GM23338 (cell line): ENCODE data around the gene DRP2. TPM values are rescaled to one million over a fixed set of nuclear protein-coding genes. Genes with fewer than 3 reads are reported as not detected.
"Not testable (repeated sequence)": the region's sequence is repeated elsewhere in the genome, so short reads cannot be mapped to it uniquely, and the experiment has no call there.

Experiments
- ATAC-seq: fragments of 200-7000 bp; cut with Tn5 transposase; 3 replicates; pipeline ENCODE4 v1.9.1; 2020
- DNase-seq: peaks from one replicate; pipeline ENCODE4 v3.0.0-alpha.2; 2015; ENCODE audit warnings: low spot score
- H2AFZ ChIP-seq: fragments of 200-600 bp; sonication (generic); 2 replicates; pipeline ENCODE4 v1.8.0; 2016; ENCODE audit warnings: antibody characterized with exemption, mild to moderate bottlenecking, moderate library complexity
- H3F3A ChIP-seq: fragments of 200-600 bp; sonication (generic); replicated peaks from 2 replicates; pipeline ENCODE4 v1.8.0; 2017; ENCODE audit warnings: antibody characterized with exemption, mixed run types, low read depth
- H3K27ac ChIP-seq: fragments of 200-600 bp; sonication (generic); 2 replicates; pipeline ENCODE4 v1.6.1; 2016; ENCODE audit warnings: low read depth
- H3K27me3 ChIP-seq: fragments of 200-600 bp; sonication (generic); 2 replicates; pipeline ENCODE4 v1.8.0; 2016; ENCODE audit warnings: mild to moderate bottlenecking, mixed run types, moderate library complexity; ENCODE audit not compliant: insufficient read depth
- H3K36me3 ChIP-seq: fragments of 200-600 bp; sonication (generic); 2 replicates; pipeline ENCODE4 v1.8.0; 2016; ENCODE audit warnings: mild to moderate bottlenecking; ENCODE audit not compliant: insufficient read depth
- H3K4me1 ChIP-seq: fragments of 200-600 bp; sonication (generic); 2 replicates; pipeline ENCODE4 v1.8.0; 2016; ENCODE audit warnings: mild to moderate bottlenecking, moderate library complexity; ENCODE audit not compliant: insufficient read depth
- H3K4me2 ChIP-seq: fragments of 200-600 bp; sonication (generic); 2 replicates; pipeline ENCODE4 v1.7.1; 2017; ENCODE audit warnings: mixed run types
- H3K4me3 ChIP-seq: fragments of 200-600 bp; sonication (generic); 2 replicates; pipeline ENCODE4 v1.6.1; 2016; ENCODE audit warnings: mixed run types
- H3K79me2 ChIP-seq: fragments of 200-600 bp; sonication (generic); replicated peaks from 2 replicates; pipeline ENCODE4 v1.8.0; 2017; ENCODE audit warnings: mild to moderate bottlenecking; ENCODE audit not compliant: insufficient read depth
- H3K9me2 ChIP-seq: fragments of 200-600 bp; sonication (generic); 2 replicates; pipeline ENCODE4 v1.8.0; 2017; ENCODE audit not compliant: insufficient read depth
- H4K20me1 ChIP-seq: fragments of 200-600 bp; sonication (generic); replicated peaks from 2 replicates; pipeline ENCODE4 v1.8.0; 2017; ENCODE audit warnings: mild to moderate bottlenecking; ENCODE audit not compliant: insufficient read depth
- H3K27ac Mint-ChIP-seq: 2 replicates; pipeline ENCODE4 v1.8.0; 2020; ENCODE audit warnings: inconsistent platforms, mild to moderate bottlenecking, moderate library complexity, mixed read lengths
- H3K27me3 Mint-ChIP-seq: 3 replicates; pipeline ENCODE4 v1.8.0; 2022; ENCODE audit warnings: low read depth, mild to moderate bottlenecking, moderate library complexity, mixed read lengths, inconsistent platforms; ENCODE audit not compliant: insufficient read depth, poor library complexity
- H3K36me3 Mint-ChIP-seq: 3 replicates; pipeline ENCODE4 v1.8.0; 2021; ENCODE audit warnings: low read depth, mild to moderate bottlenecking, inconsistent platforms, moderate library complexity, mixed read lengths
- H3K4me1 Mint-ChIP-seq: 3 replicates; pipeline ENCODE4 v1.8.0; 2020; ENCODE audit warnings: mild to moderate bottlenecking, inconsistent platforms, mixed read lengths
- H3K4me3 Mint-ChIP-seq: 3 replicates; pipeline ENCODE4 v1.8.0; 2021; ENCODE audit warnings: moderate library complexity, mild to moderate bottlenecking, inconsistent platforms, mixed read lengths
- H3K9me3 Mint-ChIP-seq: 3 replicates; pipeline ENCODE4 v1.8.0; 2020; ENCODE audit warnings: moderate library complexity, mild to moderate bottlenecking, inconsistent platforms, mixed read lengths
- CREB1 ChIP-seq: fragments of 250-450 bp; sonication (Bioruptor Pico); IDR thresholded peaks from 2 replicates; pipeline ENCODE4 v1.5.0; 2020; ENCODE audit warnings: low read depth, mild to moderate bottlenecking, moderate library complexity
- ETS1 ChIP-seq: IDR thresholded peaks from 2 replicates; pipeline ENCODE4 v1.6.1; 2016; ENCODE audit warnings: antibody characterized with exemption
- JUNB ChIP-seq: IDR thresholded peaks from one replicate; pipeline ENCODE4 v1.6.1; 2016; ENCODE audit warnings: antibody characterized with exemption; ENCODE audit not compliant: unreplicated experiment
- NANOG ChIP-seq: IDR thresholded peaks from 2 replicates; pipeline ENCODE4 v1.6.1; 2016; ENCODE audit warnings: antibody characterized with exemption, borderline replicate concordance
- POLR2AphosphoS5 ChIP-seq: IDR thresholded peaks from 2 replicates; pipeline ENCODE4 v1.6.1; 2016; ENCODE audit warnings: antibody characterized with exemption, low read depth
- STAT1 ChIP-seq: IDR thresholded peaks from one replicate; pipeline ENCODE4 v1.6.1; 2016; ENCODE audit warnings: antibody characterized with exemption; ENCODE audit not compliant: unreplicated experiment
- ZNF114 ChIP-seq: fragments of 250-450 bp; sonication (Bioruptor Pico); IDR thresholded peaks from 2 replicates; pipeline ENCODE4 v1.5.0; 2020; ENCODE audit warnings: mild to moderate bottlenecking, moderate library complexity
- ZNF462 ChIP-seq: fragments of 250-450 bp; sonication (Bioruptor Pico); IDR thresholded peaks from 2 replicates; pipeline ENCODE4 v1.5.0; 2020; ENCODE audit warnings: mild to moderate bottlenecking, moderate library complexity
- polyA plus RNA-seq: library from polyadenylated mRNA; unstranded; fragments of >200 nt; fragmentation: Nextera tagmentation; extraction: Ambion mirVana; gene quantifications from 2 replicates; pipeline ENCODE4 v1.2.1, GENCODE V29; 2016
- total RNA-seq: library from RNA; depleted of rRNA; stranded (reverse); fragments of >200 nt; shearing (Covaris generic); gene quantifications from 2 replicates; pipeline ENCODE4 v1.2.3, GENCODE V29; 2014

DRP2 gene
- total and polyA plus RNA-seq, 2 experiments from 2014 or later = 0.24 TPM; not detected in 1

DNA sequence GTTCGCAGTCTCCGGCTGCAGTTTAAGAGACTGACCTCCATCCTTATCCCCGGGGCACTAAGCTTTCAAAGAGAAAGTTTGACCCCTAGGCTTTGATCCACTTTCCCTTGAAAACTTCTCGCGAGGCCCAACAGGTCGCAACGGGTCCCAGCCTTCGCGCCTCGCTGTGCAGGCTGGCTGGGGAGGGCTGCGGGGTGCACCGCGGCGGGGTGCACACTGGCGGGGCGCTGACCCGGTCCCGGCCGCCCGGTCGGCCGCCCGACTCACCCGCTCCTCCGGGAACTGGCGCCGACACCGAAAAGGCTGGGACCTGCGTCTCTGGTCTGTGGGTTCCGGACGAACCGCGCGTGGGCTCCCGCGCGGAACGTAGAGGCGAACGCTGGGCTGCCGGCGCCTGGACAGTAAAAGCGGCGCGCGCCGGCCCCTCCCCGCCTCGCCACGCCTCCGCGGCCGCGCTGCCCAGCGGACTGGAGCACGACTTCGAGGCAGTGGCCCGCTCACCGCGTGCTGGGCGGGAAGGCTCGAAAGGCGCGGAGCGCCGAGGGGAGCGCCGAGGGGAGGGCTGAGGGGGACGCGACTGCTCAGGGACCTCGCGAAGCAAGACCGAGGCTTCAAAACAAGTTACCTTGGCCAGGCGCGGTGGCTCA lies 71.5 kb downstream of the DRP2 start, which contains the start of gene TAF7L (continued):
- TF ChIP-seq ZNF462 (CRISPR knock-in tag) = no peak

GRCh38 chrX:101295603-101296002 lies 76.0 kb downstream of the DRP2 start:
- not testable (repeated sequence) for H3K4me3 ChIP-seq, DNase-seq, H3K36me3 Mint-ChIP-seq, H3K4me2 ChIP-seq, H3K79me2 ChIP-seq, H2AFZ ChIP-seq, H3K4me1 Mint-ChIP-seq, H3F3A ChIP-seq, H3K4me1 ChIP-seq, H3K4me3 Mint-ChIP-seq, H3K27me3 Mint-ChIP-seq, H3K9me2 ChIP-seq, H3K27ac Mint-ChIP-seq, ATAC-seq, H4K20me1 ChIP-seq, H3K27ac ChIP-seq, H3K9me3 Mint-ChIP-seq, H3K36me3 ChIP-seq
- H3K27me3 ChIP-seq = peaks cover 13% of the 10 kb centered on the region

GRCh38 chrX:101303790-101304189 lies 84.2 kb downstream of the DRP2 start:
- Histone ChIP-seq H3K4me1 (no peaks in the 10 kb centered on the region), H3K79me2 (no peaks in the 10 kb centered on the region), H3F3A (no peaks in the 10 kb centered on the region), H3K36me3 (no peaks in the 10 kb centered on the region), H2AFZ (no peak overlapping the region), H3K27me3 (no peaks in the 10 kb centered on the region), H3K27ac (no peak overlapping the region), H3K4me3 (no peak overlapping the region), H4K20me1 (no peaks in the 10 kb centered on the region), H3K9me2 (no peaks in the 10 kb centered on the region), H3K4me2 (no peak overlapping the region)
- no peaks in the 10 kb centered on the region for H3K36me3 Mint-ChIP-seq
- no peaks in the 10 kb centered on the region for H3K4me1 Mint-ChIP-seq
- no peak for DNase-seq
- no peak for ATAC-seq
- no peak overlapping the region for H3K27ac Mint-ChIP-seq
- no peaks in the 10 kb centered on the region for H3K9me3 Mint-ChIP-seq
- peaks cover 3% of the 10 kb centered on the region for H3K27me3 Mint-ChIP-seq
- no peak overlapping the region for H3K4me3 Mint-ChIP-seq
- TF ChIP-seq NANOG = no peak
- TF ChIP-seq CREB1 (CRISPR knock-in tag) = no peak
- TF ChIP-seq POLR2AphosphoS5 = no peak
- TF ChIP-seq STAT1 = no peak
- TF ChIP-seq ETS1 = no peak
- TF ChIP-seq JUNB = no peak
- no peak for TF ChIP-seq ZNF114 (CRISPR knock-in tag)
